T-cell (primary cell): ENCODE results near the gene LRSAM1. TPM values are rescaled to one million over a fixed set of nuclear protein-coding genes. Genes with fewer than 3 reads are reported as not detected.

Experiments used
- ATAC-seq, 4 experiments: fragments of 200-7000 bp in 3 of 4; fragments of 150-1000 bp in 1 of 4; cut with Tn5 transposase; replicated peaks in 1 of 4; 1 replicate in 3 of 4; 2 replicates in 1 of 4; pipeline ENCODE4 v1.10.0; 2021; ENCODE audit warnings: moderate library complexity in 3 of 4, mild to moderate bottlenecking in 2 of 4, moderate number of reproducible peaks in 1 of 4
- CTCF ChIA-PET, 2 donors: fragments of 300-600 bp; sonication (Branson Sonifier 250); formaldehyde crosslinking; loops; one replicate each; lab custom pipeline; 2022; ENCODE audit warnings: antibody characterized with exemption in 2 of 2; lab: Charles Lee
- POLR2A ChIA-PET, 2 donors: fragments of 300-600 bp; sonication (Branson Sonifier 250); formaldehyde crosslinking; loops; one replicate each; lab custom pipeline; 2022; ENCODE audit warnings: antibody characterized with exemption in 2 of 2; lab: Charles Lee
- DNase-seq, 35 experiments: peaks; one replicate each; pipeline versions ENCODE4 v3.0.0 to v3.0.0-alpha.2; 2013 to 2023
- H3K27ac ChIP-seq: one replicate; pipeline ENCODE4 v1.5.1; 2013; ENCODE audit warnings: low read length
- H3K27me3 ChIP-seq, 2 experiments: replicated peaks in 1 of 2; 1 replicate in 1 of 2; 2 replicates in 1 of 2; pipeline versions ENCODE4 v1.6.1 to v1.7.0; 2013; ENCODE audit warnings: low read length in 1 of 2, mixed read lengths in 1 of 2; ENCODE audit not compliant: control insufficient read depth in 2 of 2, insufficient read depth in 2 of 2; ENCODE audit errors: extremely low read depth in 1 of 2
- H3K36me3 ChIP-seq, 2 donors: 1 replicate in 1 of 2; 2 replicates in 1 of 2; pipeline versions ENCODE4 v1.6.1 to v1.7.0; 2013; ENCODE audit warnings: low read length in 1 of 2; ENCODE audit not compliant: control insufficient read depth in 2 of 2, insufficient read depth in 1 of 2; ENCODE audit errors: extremely low read depth in 1 of 2
- H3K4me1 ChIP-seq, 2 experiments: 1 replicate in 1 of 2; 2 replicates in 1 of 2; pipeline versions ENCODE4 v1.6.1 to v1.7.0; 2013; ENCODE audit warnings: low read length in 2 of 2, mixed read lengths in 1 of 2; ENCODE audit not compliant: insufficient read depth in 2 of 2, control insufficient read depth in 1 of 2; ENCODE audit errors: extremely low read depth in 1 of 2
- H3K4me3 ChIP-seq, 2 donors: 1 replicate in 1 of 2; 2 replicates in 1 of 2; pipeline versions ENCODE4 v1.5.1 to v1.7.0; 2013; ENCODE audit warnings: mild to moderate bottlenecking in 2 of 2, low read length in 1 of 2, moderate library complexity in 1 of 2; ENCODE audit not compliant: control insufficient read depth in 1 of 2; ENCODE audit errors: extremely low read depth in 1 of 2
- H3K9me3 ChIP-seq: 2 replicates; pipeline ENCODE4 v1.7.0; 2013
- H3K27ac Mint-ChIP-seq, 2 donors: one replicate each; pipeline ENCODE4 v1.8.0; 2020 to 2021; ENCODE audit warnings: mild to moderate bottlenecking in 2 of 2, mixed read lengths in 2 of 2
- H3K27me3 Mint-ChIP-seq, 2 donors: one replicate each; pipeline ENCODE4 v1.8.0; 2021 to 2022; ENCODE audit warnings: mixed read lengths in 2 of 2
- H3K36me3 Mint-ChIP-seq: one replicate; pipeline ENCODE4 v1.8.0; 2021; ENCODE audit warnings: mixed read lengths
- H3K4me1 Mint-ChIP-seq, 3 donors: one replicate each; pipeline ENCODE4 v1.8.0; 2020 to 2022; ENCODE audit warnings: mixed read lengths in 3 of 3, mild to moderate bottlenecking in 1 of 3
- H3K4me3 Mint-ChIP-seq, 3 donors: one replicate each; pipeline ENCODE4 v1.8.0; 2020 to 2022; ENCODE audit warnings: mild to moderate bottlenecking in 3 of 3, mixed read lengths in 3 of 3, moderate library complexity in 3 of 3
- H3K9me3 Mint-ChIP-seq, 3 donors: one replicate each; pipeline ENCODE4 v1.8.0; 2020 to 2022; ENCODE audit warnings: mixed read lengths in 3 of 3
- WGBS: methylation state at CpG from one replicate; pipeline ENCODE4 v1.1.5; 2013; ENCODE audit warnings: missing lambda C conversion rate; ENCODE audit not compliant: insufficient coverage; 5-methylcytosine and 5-hydroxymethylcytosine counted together
- total RNA-seq, 35 experiments: library from RNA in 6 of 35; stranded (reverse) in 6 of 35; fragments of 120-200 nt in 1 of 35; gene quantifications; one replicate each; pipeline versions ENCODE4 v1.2.1 to v1.2.4 and lab custom pipeline; 2013 to 2026

Gene LRSAM1
- total RNA-seq, 5 donors from 2014 or later (not counting 1 experiment from before 2014, with no cell fraction given): 17.9 to 30.3 (median 25.1) TPM

DNA sequence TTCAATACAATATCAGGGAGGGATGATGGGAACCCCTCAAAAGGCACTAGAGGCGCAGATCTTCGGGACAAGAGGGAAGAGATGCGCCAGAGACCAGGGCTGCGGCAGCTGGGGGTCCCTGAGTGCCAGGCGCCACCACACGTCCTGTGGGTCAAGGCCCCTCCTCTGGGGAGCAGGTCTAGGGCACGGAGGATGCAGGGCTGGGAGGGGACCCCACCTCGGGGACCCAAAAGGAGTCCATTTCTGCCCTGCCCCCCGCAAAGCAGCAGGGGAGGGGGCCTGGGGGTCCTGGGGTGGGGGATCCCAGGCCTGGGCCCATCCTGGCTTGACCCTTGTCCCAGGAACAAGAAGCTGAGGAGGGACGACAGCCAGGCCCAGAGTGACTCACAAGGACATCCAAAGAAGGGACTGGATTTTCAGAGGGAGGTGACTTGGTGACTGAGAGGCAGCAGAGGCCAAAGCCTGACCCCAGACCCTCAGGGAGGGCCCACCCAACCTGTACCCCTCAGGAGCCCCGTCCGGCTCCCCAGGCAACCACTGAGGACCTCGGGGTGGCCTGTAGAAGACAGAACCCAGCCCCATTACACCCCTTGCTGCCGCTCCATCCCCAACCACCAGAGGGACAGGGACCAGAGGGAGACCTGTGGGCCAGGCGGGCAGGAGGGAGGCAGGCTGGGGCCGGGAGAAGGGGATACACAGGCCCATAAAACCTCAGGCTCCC, 54.2 kb downstream of the LRSAM1 start:
- no peaks in the 10 kb centered on the region for H3K9me3 Mint-ChIP-seq
- ChIA-PET CTCF (interaction anchor here in 1 of 2 donors (0.5 to 1.2 kb wide), 3 partner anchors 77 to 229 kb away, joined by 3 to 4 read pairs (median 4); partner anchors contain the start of gene TOR2A), POLR2A (no interaction called here)
- H3K27ac ChIP-seq: no peak overlapping the region
- H3K36me3 Mint-ChIP-seq: peaks cover 7% of the 10 kb centered on the region
- H3K4me1 ChIP-seq: peaks cover 0 to 4% of the 10 kb centered on the region in 2 experiments
- no peaks in the 10 kb centered on the region for H3K9me3 ChIP-seq
- H3K4me3 Mint-ChIP-seq: no peak overlapping the region
- no peaks in the 10 kb centered on the region for H3K27me3 Mint-ChIP-seq
- H3K4me3 ChIP-seq: no peak overlapping the region
- DNase-seq: peak in 17 of 35 experiments; percentile 11 to 37 (median 21)
- H3K27me3 ChIP-seq: no peaks in the 10 kb centered on the region
- H3K27ac Mint-ChIP-seq: no peak overlapping the region
- WGBS: 76% methylated on average over 9 of the region's 16 CpGs
- ATAC-seq: no peak
- no peaks in the 10 kb centered on the region for H3K4me1 Mint-ChIP-seq
- H3K36me3 ChIP-seq: peaks cover 3% of the 10 kb centered on the region in 2 donors

DNA sequence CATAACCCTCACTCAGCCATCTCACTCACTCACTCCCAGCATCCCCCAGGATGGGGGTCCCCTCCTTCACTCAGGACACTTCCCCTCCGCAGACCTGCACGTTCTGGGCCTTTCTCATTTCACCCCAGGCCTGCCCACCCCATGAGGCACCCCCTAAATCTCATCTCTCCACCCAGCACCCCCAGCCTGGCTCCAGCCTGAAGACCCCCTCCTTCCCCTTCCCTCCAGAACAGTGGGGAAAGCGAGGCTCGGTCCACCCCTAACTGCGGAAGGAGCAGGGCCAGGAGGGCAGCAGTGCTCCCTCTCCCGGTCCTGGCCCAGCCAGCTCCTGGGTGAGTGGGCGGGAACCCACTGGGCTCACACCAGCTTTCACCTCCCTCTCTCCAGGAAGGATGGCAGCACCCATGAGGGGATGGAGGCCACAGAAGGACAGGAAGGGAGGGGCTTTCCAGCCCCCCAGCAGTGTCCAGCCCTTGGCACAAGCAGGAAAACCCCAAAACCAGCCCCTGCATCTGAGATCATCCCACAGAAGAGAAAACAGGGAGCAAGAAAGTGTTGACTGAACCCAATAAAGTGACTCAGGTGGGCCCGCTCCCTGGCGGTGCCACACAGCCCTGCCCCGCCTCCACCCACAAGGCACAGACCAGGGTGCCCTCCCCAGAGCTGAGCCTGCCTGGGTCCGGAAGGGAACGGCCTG, 55.0 kb downstream of the LRSAM1 start:
- no peak for DNase-seq

DNA sequence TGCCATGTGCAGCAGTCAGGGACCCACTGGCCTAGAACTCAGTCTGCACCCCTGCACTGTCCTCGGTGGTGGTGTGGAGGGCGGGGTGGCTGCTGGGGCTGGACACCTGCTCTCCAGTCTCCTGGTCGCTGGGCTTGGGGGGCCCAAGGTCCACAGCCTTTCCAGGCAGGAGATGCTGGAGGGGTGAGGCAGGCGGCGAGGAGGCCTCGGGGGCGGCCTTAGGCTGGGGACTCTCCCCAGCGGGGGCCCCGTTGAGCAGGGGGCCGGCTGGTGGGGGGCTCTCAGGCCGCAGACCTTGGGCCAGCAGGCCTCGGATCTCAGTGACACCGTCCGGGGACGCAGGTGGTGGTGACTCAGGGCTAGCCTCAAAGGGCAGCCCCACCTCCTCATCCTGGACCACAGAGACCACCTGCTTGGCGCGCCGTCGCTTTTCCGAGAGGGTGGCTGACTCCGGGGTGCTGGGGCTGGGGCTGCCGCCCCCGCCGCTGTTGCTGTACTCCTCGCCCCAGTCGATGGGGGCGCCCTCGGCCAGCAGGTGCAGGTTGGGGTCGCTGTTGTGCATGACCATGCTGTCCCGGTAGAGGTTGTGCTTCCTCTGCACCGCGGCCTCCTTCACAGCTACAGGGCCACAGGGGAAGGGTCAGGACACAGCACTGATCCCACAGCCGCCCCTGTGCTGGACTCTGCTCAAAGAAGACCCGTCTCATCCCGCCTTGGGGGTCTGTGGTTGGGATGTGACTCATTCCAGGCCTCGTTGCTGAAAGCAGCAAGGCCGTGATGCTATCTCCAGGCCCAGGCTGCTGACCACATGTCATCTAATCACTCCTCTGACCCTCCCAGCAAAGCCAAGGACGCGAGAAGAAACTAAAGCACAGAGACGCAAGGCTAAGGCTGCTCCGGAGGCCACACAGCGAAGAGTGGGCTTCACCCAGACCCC, 55.8 kb downstream of the LRSAM1 start:
- peaks cover 3% of the 10 kb centered on the region in 2 donors for H3K36me3 ChIP-seq
- no peak overlapping the region for H3K27ac ChIP-seq
- no peaks in the 10 kb centered on the region for H3K27me3 Mint-ChIP-seq
- no peaks in the 10 kb centered on the region for H3K9me3 ChIP-seq
- DNase-seq (no peak), ATAC-seq (no peak)
- H3K4me1 ChIP-seq: peaks cover 0 to 4% of the 10 kb centered on the region in 2 experiments
- no peak overlapping the region for H3K4me3 Mint-ChIP-seq
- no peaks in the 10 kb centered on the region for H3K4me1 Mint-ChIP-seq
- H3K27ac Mint-ChIP-seq: no peak overlapping the region
- H3K9me3 Mint-ChIP-seq: no peaks in the 10 kb centered on the region
- WGBS: 92% methylated on average over 33 of the region's 42 CpGs
- peaks cover 7% of the 10 kb centered on the region for H3K36me3 Mint-ChIP-seq
- no peaks in the 10 kb centered on the region for H3K27me3 ChIP-seq
- CTCF ChIA-PET: no interaction called here
- POLR2A ChIA-PET: no interaction called here
- H3K4me3 ChIP-seq: no peak overlapping the region

More for the DNA sequence above, 55.0 kb downstream of the LRSAM1 start:
- Mint-ChIP-seq H3K4me3 (no peak overlapping the region), H3K36me3 (peaks cover 7% of the 10 kb centered on the region), H3K27me3 (no peaks in the 10 kb centered on the region), H3K27ac (no peak overlapping the region), H3K4me1 (no peaks in the 10 kb centered on the region), H3K9me3 (no peaks in the 10 kb centered on the region)
- peaks cover 0 to 4% of the 10 kb centered on the region in 2 experiments for H3K4me1 ChIP-seq
- POLR2A ChIA-PET: no interaction called here
- H3K9me3 ChIP-seq: no peaks in the 10 kb centered on the region
- H3K4me3 ChIP-seq: no peak overlapping the region
- H3K36me3 ChIP-seq: peaks cover 3% of the 10 kb centered on the region in 2 donors
- H3K27ac ChIP-seq: no peak overlapping the region
- 99% methylated on average over 10 of the region's 12 CpGs for WGBS
- no peaks in the 10 kb centered on the region for H3K27me3 ChIP-seq
- no peak for ATAC-seq
- CTCF ChIA-PET: interaction anchor here in 1 of 2 donors (0.5 kb wide), 1 partner anchor 81 kb away, joined by 4 read pairs; no protein-coding TSS in a partner anchor

DNA sequence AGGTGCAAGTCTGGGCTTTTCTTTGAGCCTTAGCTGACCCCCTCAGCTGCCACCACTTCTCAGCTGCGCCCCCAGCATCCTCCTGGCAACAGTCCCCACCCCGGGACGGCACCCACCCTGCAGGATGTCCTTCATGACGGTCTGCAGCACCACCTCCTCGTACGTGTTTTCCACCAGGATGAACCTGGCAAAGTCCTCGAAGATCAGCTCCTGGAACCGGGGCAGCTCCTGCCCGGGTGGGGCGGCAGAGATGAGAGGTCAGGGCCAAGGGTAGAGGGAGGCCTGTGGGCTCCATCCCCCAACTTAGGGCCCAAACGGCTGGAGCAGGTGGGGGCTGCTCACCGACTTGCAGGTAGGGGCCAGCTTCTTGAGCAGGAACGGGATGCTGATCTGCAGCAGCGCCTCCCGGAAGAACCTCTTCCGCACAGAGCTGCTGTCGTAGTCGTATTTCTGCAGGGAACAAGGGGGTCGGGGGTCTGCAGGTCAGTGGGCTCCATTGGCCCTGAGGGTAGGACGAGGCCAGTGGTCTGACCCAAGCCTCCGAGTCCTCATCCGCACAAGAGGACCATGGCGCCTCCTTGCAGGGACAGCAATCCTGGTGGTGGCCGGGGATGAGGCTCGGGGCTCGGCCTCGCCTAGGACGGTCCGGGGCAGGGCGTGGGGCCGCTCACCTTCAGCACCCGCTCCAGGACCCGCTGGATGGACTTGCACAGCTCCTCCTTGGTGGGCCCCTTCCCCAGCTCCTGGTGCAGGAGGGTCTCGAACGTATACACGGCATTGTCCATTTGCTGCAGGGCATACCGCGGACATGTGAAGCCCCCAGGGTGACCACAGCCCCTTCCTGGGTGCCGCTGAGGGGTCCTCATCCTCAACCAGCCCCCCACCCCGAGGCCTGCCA, 56.7 kb downstream of the LRSAM1 start:
- Mint-ChIP-seq H3K9me3 (no peaks in the 10 kb centered on the region), H3K27ac (no peak overlapping the region), H3K4me1 (no peaks in the 10 kb centered on the region), H3K36me3 (peaks cover 7% of the 10 kb centered on the region), H3K4me3 (no peak overlapping the region), H3K27me3 (no peaks in the 10 kb centered on the region)
- ChIA-PET POLR2A (no interaction called here), CTCF (interaction anchor here in 1 of 2 donors (0.6 kb wide), 2 partner anchors 9 kb away, joined by 3 read pairs; no protein-coding TSS in a partner anchor)
- no peak overlapping the region for H3K27ac ChIP-seq
- DNase-seq (no peak), ATAC-seq (no peak)
- H3K36me3 ChIP-seq: peaks cover 3 to 5% of the 10 kb centered on the region in 2 donors
- no peak overlapping the region for H3K4me3 ChIP-seq
- no peaks in the 10 kb centered on the region for H3K27me3 ChIP-seq
- H3K9me3 ChIP-seq: no peaks in the 10 kb centered on the region
- 90% methylated on average over 27 of the region's 40 CpGs for WGBS
- peaks cover 0 to 4% of the 10 kb centered on the region in 2 experiments for H3K4me1 ChIP-seq

DNA sequence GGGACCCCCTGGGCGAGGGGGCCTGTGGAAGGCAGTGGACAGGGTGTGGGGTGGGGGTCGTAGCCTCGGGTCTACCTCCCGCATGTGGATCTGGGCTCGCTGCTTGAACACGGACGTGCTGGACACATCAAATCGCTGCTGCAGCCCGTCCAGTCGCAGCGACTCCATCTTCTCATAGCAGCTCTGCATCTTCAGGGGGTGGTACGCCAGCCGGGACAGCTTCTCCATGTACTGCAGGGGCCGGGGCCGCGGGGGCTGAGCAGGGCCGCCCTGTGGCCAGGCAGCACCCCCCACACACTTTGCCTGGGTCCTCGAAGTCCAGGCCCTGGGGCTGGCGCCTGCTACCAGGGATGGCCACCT, 57.6 kb downstream of the LRSAM1 start:
- 84% methylated on average over 10 of the region's 19 CpGs for WGBS
- Mint-ChIP-seq H3K36me3 (peaks cover 6% of the 10 kb centered on the region), H3K4me3 (no peak overlapping the region), H3K9me3 (no peaks in the 10 kb centered on the region), H3K27ac (no peak overlapping the region), H3K27me3 (no peaks in the 10 kb centered on the region), H3K4me1 (no peaks in the 10 kb centered on the region)
- Histone ChIP-seq H3K4me3 (no peak overlapping the region), H3K4me1 (peaks cover 0 to 4% of the 10 kb centered on the region in 2 experiments), H3K27ac (no peak overlapping the region), H3K9me3 (no peaks in the 10 kb centered on the region), H3K36me3 (peaks cover 3 to 5% of the 10 kb centered on the region in 2 donors), H3K27me3 (no peaks in the 10 kb centered on the region)
- CTCF ChIA-PET: interaction anchor here (0.6 kb wide), 2 partner anchors 8 to 72 kb away, joined by 3 to 5 read pairs; no protein-coding TSS in a partner anchor
- POLR2A ChIA-PET: no interaction called here
- DNase-seq: no peak
- ATAC-seq: no peak
